SJCRH30 (cell line): ENCODE results near the gene CPB1. TPM values are rescaled to one million over a fixed set of nuclear protein-coding genes. Genes with fewer than 3 reads are reported as not detected.

Experiments
- DNase-seq, 2 experiments: peaks; one replicate each; pipeline ENCODE4 v3.0.0-alpha.2; 2015 to 2020
- H3K27ac ChIP-seq: fragments of 250-450 bp; sonication (Bioruptor Pico); 2 replicates; pipeline ENCODE4 v1.5.1; 2020; ENCODE audit warnings: mild to moderate bottlenecking, moderate library complexity
- H3K27me3 ChIP-seq: fragments of 250-450 bp; sonication (Bioruptor Pico); 2 replicates; pipeline ENCODE4 v1.5.1; 2020; ENCODE audit warnings: mild to moderate bottlenecking, moderate library complexity
- H3K36me3 ChIP-seq: fragments of 250-450 bp; sonication (Bioruptor Pico); 2 replicates; pipeline ENCODE4 v1.5.1; 2020; ENCODE audit warnings: mild to moderate bottlenecking, moderate library complexity
- H3K4me1 ChIP-seq: fragments of 250-450 bp; sonication (Bioruptor Pico); 2 replicates; pipeline ENCODE4 v1.5.1; 2020; ENCODE audit warnings: mild to moderate bottlenecking, moderate library complexity
- H3K4me3 ChIP-seq: fragments of 250-450 bp; sonication (Bioruptor Pico); 2 replicates; pipeline ENCODE4 v1.5.1; 2020; ENCODE audit warnings: mild to moderate bottlenecking, moderate library complexity
- H3K9me3 ChIP-seq: fragments of 250-450 bp; sonication (Bioruptor Pico); replicated peaks from 2 replicates; pipeline ENCODE4 v1.5.1; 2020; ENCODE audit warnings: mild to moderate bottlenecking, moderate library complexity
- total RNA-seq: library from RNA; depleted of rRNA; stranded (reverse); fragments of >200 nt; shearing (Covaris generic); gene quantifications from 2 replicates; pipeline ENCODE4 v1.2.3, GENCODE V29; 2014; rRNA removed

CPB1 gene
- total RNA-seq, 1 experiment from 2014 or later = not detected

DNA sequence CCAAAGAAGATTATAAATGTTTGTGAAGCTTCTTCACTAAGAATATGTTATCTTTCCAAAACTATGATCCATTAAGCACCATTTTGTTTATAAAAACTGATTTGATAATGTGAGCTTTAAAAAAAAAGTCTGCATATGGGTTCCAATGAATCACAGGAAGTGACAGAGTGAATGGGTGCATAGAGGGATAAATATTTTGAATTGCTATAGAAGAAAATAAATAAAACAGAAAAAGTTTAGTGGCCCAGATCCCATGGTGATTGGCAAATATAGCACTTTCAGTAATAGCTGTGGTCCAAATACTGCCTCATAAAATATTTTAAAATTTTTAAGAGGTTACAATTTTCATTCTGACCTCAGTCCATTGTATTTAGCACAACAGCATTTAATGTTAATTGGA lies 56.6 kb downstream of the CPB1 start:
- Histone ChIP-seq H3K27me3 (no peaks in the 10 kb centered on the region), H3K9me3 (no peaks in the 10 kb centered on the region), H3K36me3 (no peaks in the 10 kb centered on the region), H3K4me1 (no peaks in the 10 kb centered on the region), H3K27ac (no peak overlapping the region), H3K4me3 (no peak overlapping the region)
- DNase-seq = no peak

DNA sequence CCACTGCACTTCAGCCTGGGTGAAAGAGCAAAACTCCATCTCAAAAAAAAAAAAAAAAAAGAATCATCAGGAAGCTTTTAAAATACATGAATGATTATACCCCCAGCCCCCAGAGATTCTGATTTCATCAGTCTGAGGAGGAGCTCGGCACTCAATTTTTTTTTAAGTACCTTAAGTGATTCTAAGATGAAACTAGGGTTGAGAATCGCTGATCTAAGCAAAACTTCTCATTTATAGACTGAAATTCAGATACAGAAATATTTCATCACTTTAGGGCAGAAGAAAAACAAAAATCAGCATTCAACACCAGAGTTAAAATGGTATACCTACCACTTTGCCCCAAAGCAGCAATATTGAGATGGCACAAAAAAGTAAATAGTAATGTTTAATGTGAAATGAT lies 62.2 kb downstream of the CPB1 start:
- Histone ChIP-seq H3K27ac (no peak overlapping the region), H3K27me3 (no peaks in the 10 kb centered on the region), H3K36me3 (no peaks in the 10 kb centered on the region), H3K4me1 (no peaks in the 10 kb centered on the region), H3K4me3 (no peak overlapping the region), H3K9me3 (no peaks in the 10 kb centered on the region)
- DNase-seq = no peak

DNA sequence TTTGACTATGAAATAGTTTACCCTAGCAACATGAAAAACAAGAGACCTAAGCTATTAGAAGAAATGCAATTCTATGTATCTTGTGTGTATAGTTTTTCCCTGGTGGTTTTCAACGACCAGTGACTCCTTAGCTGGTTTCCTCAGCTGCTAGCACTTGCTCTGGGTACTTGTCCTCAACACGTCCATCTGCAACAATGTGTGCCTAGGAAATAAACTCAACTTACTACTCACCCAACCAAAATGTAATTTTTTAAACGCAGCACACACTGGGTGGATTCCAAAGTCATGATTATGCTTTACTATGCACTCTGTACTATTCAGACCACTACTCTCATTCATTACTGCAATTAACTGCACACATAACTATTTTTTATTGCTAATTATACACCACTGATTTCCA lies 68.5 kb downstream of the CPB1 start:
- no peaks in the 10 kb centered on the region for H3K4me1 ChIP-seq
- H3K27ac ChIP-seq = no peak overlapping the region
- no peaks in the 10 kb centered on the region for H3K36me3 ChIP-seq
- H3K27me3 ChIP-seq = no peaks in the 10 kb centered on the region
- no peaks in the 10 kb centered on the region for H3K9me3 ChIP-seq
- no peak for DNase-seq
- H3K4me3 ChIP-seq = no peak overlapping the region

DNA sequence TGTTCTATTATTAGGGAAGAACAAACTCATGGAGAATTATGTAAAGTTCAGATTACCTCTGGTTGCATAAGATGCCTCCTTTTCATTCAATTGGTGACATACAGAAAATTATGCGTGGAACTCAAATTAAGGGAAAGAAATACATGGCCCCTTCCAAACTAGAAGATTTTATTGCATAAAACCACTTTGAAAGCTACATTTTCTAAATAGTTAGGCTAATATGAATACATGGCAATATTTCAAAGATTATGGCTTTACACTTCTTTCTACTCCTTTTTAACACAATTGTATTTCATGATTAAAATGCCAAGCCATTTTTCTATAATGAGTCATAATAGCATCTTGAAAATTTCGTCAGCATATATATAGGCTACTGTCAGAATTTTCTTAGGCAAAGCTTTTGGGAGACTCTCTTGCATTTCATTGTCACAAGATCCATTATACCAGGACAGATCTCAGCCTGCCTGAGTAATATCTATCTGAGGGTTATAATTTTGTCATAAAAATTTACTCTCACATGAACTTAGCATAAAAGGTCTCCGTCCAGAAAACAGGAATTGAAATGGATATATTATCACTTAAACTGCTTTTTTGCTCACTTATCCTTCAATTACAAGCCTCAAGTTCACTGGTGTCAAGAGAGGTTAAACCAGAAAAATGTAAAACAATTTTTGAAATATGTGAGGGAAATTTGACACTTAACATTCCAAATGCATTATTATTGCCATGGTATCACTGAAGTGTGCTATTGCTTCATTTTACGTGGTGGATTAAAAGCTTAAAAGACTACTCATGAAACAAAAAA lies 74.6 kb downstream of the CPB1 start:
- peak in 1 of 2 experiments; percentile 40 for DNase-seq
- Histone ChIP-seq H3K27me3 (no peaks in the 10 kb centered on the region), H3K4me1 (peaks cover 17% of the 10 kb centered on the region), H3K36me3 (no peaks in the 10 kb centered on the region), H3K4me3 (no peak overlapping the region), H3K27ac (peak overlapping the region; percentile 53), H3K9me3 (no peaks in the 10 kb centered on the region)

DNA sequence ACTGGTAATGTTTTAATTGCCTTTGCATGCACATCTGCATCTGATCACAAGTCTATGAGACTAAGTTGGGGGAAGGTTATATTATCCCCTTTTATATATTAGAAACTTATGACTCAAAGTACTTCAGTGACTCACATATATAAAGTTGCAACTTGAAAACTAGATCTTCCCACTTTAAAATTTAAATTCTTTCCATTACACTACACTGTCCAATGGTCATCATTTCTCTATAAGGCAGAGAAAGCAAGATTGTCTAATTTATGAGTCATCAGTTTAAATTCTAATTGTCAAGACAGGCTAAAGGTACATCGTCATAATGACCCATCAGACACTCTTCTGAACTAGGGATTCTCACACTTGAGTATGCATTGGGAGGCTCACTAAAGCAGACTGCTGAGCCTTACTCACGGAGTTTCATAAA lies 75.4 kb downstream of the CPB1 start:
- Histone ChIP-seq H3K4me3 (no peak overlapping the region), H3K27ac (peak overlapping the region; percentile 23; the same call in 1 of the 2 replicates), H3K36me3 (no peaks in the 10 kb centered on the region), H3K27me3 (no peaks in the 10 kb centered on the region), H3K9me3 (no peaks in the 10 kb centered on the region), H3K4me1 (peaks cover 17% of the 10 kb centered on the region)
- DNase-seq = no peak

DNA sequence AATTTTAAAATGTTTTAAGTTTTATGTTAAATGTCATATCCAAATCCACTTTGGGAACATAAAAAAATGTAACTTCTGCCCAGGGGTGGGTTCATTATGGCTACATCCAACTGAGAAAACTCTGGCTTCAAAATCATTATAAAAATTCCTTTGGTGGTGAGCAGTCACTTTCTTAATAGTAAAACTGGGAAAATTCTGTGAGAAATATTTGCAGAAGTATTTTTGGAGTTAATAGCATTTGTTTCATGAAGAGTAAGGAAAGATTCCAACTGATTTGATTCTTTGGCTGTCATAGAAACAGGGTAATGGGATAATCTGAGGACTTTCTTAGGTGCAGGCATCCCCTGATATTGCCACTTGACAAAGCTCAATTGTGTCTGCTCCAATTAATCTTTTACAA lies 76.3 kb downstream of the CPB1 start:
- Histone ChIP-seq H3K4me1 (peaks cover 17% of the 10 kb centered on the region), H3K4me3 (no peak overlapping the region)

DNA sequence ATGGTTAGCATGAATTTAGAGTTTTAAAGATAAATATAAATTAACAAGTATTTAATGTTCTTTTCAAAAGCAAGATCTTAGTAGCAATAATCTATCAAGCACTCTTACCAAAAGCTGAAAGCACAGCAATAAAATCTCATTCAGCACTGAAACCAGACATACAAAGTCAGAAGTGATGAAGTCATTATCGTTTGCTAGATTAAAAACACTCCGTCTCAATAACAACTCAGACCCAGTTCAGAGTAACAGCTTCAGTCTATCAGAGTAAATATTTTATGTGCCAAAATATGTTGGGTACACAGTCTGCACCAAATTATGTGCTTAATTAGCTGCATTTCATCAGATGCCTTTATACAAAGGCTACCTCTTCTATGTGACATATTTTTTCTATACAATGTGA lies 79.1 kb downstream of the CPB1 start:
- no peak overlapping the region for H3K27ac ChIP-seq
- H3K27me3 ChIP-seq = no peaks in the 10 kb centered on the region
- H3K9me3 ChIP-seq = no peaks in the 10 kb centered on the region
- peaks cover 16% of the 10 kb centered on the region for H3K4me1 ChIP-seq
- no peak for DNase-seq
- H3K36me3 ChIP-seq = no peaks in the 10 kb centered on the region
- H3K4me3 ChIP-seq = no peak overlapping the region

More for the DNA sequence above, 76.3 kb downstream of the CPB1 start:
- Histone ChIP-seq H3K27ac (no peak overlapping the region), H3K27me3 (no peaks in the 10 kb centered on the region), H3K36me3 (no peaks in the 10 kb centered on the region), H3K9me3 (no peaks in the 10 kb centered on the region)
- DNase-seq = no peak

Other genes with a start within 250 kb of the CPB1 start
- gene AGTR1, start 129.9 kb upstream of the CPB1 start, total RNA-seq = 0.18 and 0.43 TPM in 2 replicates
- gene CPA3, start 37.5 kb downstream of the CPB1 start, total RNA-seq = not detected in 2 replicates
- 32.6 and 33.5 TPM in 2 replicates for gene GYG1, start 163.7 kb downstream of the CPB1 start, total RNA-seq